GM23248 (cell line): ENCODE measurements around the gene MGP.

Experiments
- EZH2 ChIP-seq: fragments of 200-600 bp; sonication (generic); IDR thresholded peaks from 2 replicates; pipeline ENCODE4 v1.6.1; 2018; ENCODE audit warnings: antibody characterized with exemption, mild to moderate bottlenecking; ENCODE audit not compliant: insufficient read depth, poor library complexity, severe bottlenecking
- EZH2phosphoT487 ChIP-seq: fragments of 200-600 bp; sonication (generic); IDR thresholded peaks from 2 replicates; pipeline ENCODE4 v1.6.1; 2018; ENCODE audit warnings: antibody characterized with exemption, moderate library complexity, mild to moderate bottlenecking, low read depth; ENCODE audit not compliant: insufficient read depth

GRCh38 chr12:14913381-14913781, 27.7 kb upstream of the MGP start:
- no peak for TF ChIP-seq EZH2
- no peak for TF ChIP-seq EZH2phosphoT487
